A549 treated with RU486 at 1 μM for 4 hours (cell line): Measurements from ENCODE around the gene BORCS6. TPM values are rescaled to one million over a fixed set of nuclear protein-coding genes. Genes with fewer than 3 reads are reported as not detected.

Source experiments
- total RNA-seq: library from RNA; stranded (reverse); fragments of 200-300 nt; extraction: Qiagen RNA extraction; gene quantifications from 5 replicates; pipeline ENCODE4 v1.2.3, GENCODE V29; 2022; ENCODE audit warnings: low read depth

The BORCS6 gene
- 5.3 to 8.3 TPM (median 7.3 TPM) in 5 replicates for total RNA-seq

GRCh38 chr17:8189711-8190477 lies at the start of gene BORCS6:
BORCS6 (minus strand) TSS chr17:8190180; CDS start chr17:8190140, 40 bp downstream.

DNA sequence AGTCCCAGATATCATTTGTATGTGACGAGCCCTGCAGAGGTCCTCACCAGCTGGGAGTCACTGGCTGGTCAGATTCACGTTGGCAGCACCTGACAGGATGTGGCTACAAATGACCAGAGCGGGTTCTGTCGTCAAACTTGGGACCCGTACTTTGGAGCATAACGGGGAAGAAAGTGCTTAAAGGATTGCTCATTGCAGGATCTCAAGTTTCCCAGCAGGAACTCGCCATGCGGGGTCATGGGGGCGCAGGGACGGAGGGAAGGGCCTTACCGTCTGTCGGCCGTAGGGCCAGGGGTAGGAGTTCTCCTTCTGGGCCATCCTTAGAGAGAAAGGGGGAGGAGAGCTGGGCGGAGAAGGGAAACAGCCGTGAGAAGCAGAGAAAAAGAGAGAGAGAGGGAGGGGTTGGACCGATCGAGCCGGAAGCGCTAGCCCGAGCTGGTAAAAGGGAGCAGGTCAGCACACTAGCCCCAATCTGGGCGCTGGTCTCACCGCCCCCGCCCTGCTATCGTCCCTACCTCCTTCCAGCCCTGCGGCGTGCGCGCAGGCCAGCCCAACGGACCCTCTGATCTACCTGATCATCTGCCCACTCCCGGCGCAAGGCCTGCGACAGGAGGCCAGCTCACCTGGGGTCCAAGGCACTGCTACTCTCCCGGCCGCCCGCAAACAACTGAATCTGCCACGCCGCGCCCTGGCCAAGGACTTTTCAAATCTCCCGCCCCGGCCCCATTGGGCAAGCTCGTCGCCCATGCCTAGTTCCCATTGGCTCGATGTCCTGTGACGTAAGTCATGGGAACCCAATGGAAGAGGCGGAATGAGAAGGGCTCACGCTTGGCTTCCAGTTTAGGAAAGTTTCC lies 20.2 kb upstream of the BORCS6 start, which contains the start of gene AURKB:
Gene AURKB (minus strand): TSS at position 669 of the 854 bp plus-strand sequence. CDS start 351 bp downstream, at position 318.

DNA sequence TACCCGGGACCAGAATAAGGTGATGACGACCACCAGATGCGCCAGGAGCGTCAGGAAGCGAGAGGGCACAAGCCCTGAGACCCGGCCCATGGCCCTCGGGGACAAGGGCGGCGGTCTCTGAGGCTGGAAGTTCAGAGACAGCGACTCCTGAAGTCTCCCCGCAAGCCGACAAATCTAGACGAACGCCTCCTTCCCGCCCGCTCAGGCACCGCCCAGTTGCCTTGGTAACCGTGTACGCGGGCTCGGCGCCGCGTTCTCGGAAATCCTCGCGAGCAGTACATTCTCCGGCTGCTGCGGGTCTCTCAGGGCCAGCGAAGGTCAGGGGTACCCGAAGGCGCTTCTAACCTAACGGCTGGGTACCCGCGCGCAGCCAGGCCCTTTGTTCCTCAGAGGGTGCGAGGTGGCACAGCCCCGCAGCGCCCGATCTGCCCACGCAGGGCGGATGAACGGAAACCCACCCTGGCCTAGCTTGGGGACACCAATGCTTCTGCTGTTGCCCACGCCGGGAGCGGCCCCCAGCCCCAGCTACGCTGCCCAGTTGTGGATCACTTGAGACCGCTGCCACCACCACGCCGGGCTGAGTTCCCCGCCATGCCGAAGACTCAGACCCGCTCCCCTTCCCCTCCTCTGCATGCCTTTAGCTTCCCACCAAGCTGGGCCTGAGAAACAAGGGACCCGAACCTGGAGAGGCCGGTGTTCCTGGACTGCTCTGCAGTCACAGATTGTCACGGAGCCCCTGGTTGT lies 13.6 kb downstream of the BORCS6 start, which contains the start of gene TMEM107:
Gene TMEM107 (minus strand): TSS at position 184 of the 744 bp plus-strand sequence. CDS start 94 bp downstream, at position 90.

GRCh38 chr17:8162233-8162996 lies 27.6 kb downstream of the BORCS6 start, which contains the start of gene VAMP2:
VAMP2 (minus strand) TSS chr17:8162948; CDS start chr17:8162879, 69 bp downstream.

DNA sequence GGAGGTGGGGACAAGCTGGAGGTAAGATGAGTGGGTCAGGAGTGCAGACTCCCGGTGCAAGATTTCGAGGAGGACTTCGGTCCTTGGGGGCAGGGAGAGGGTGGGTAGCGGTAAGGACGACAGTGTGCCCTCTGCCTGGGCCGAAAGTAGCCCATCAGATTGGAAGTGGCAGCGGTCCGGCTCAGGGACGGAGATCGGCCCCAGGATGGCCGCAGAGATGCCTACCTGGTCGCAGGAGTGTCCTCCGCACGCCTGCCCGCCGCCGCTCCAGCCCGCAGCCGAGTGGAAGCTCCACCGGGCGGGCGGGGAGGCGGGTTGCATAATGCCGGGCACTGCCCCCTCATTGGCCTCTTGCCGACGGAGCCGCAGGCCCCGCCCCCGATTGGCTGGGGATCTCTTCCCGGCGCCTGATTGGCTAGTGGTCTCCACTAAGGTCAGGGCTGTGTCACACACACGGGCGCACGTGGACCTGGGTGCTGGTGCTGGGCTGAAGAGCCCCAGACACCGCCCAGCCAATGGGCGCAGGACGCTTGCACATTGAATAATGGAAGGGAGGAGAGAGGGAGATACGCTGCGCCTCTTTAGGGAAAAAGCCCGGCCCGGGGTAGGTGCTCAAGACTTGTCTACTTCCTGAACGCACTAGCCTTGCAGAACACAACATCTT lies 37.7 kb downstream of the BORCS6 start, which contains the start of gene PER1:
Gene PER1 (minus strand): TSS at position 293 of the 664 bp plus-strand sequence. CDS start 1,698 bp downstream, outside the sequence.

Other genes starting within 250 kb of the BORCS6 start
- 0.29 to 0.33 TPM in 2 of 5 replicates, not detected in the others for gene GUCY2D, start 187.6 kb downstream of the BORCS6 start, total RNA-seq
- not detected in 5 replicates for gene ALOX15B, start 151.1 kb downstream of the BORCS6 start, total RNA-seq
- 0.61 to 1.6 TPM (median 1.4 TPM) in 5 replicates for gene ALOX12B, start 102.5 kb downstream of the BORCS6 start, total RNA-seq
- 5.7 to 11.5 TPM (median 6.9 TPM) in 5 replicates for gene ALOXE3, start 71.7 kb downstream of the BORCS6 start, total RNA-seq
- gene HES7, start 66.1 kb downstream of the BORCS6 start, total RNA-seq = 0.40 to 3.1 TPM (median 2.0 TPM) in 5 replicates
- gene PER1, start 37.8 kb downstream of the BORCS6 start, total RNA-seq = 5.5 to 9.6 TPM (median 6.7 TPM) in 5 replicates
- 22.8 to 29.5 TPM (median 26.4 TPM) in 5 replicates for gene VAMP2, start 27.2 kb downstream of the BORCS6 start, total RNA-seq
- gene TMEM107, start 13.8 kb downstream of the BORCS6 start, total RNA-seq = 16.0 to 20.8 TPM (median 19.5 TPM) in 5 replicates
- gene AURKB, start 20.4 kb upstream of the BORCS6 start, total RNA-seq = 146 to 164 TPM (median 159 TPM) in 5 replicates
- gene CTC1, start 57.9 kb upstream of the BORCS6 start, total RNA-seq = 12.0 to 14.1 TPM (median 13.0 TPM) in 5 replicates
- 40.7 to 51.3 TPM (median 49.7 TPM) in 5 replicates for gene PFAS, start 59.1 kb upstream of the BORCS6 start, total RNA-seq
- gene RANGRF, start 98.5 kb upstream of the BORCS6 start, total RNA-seq = 38.0 to 54.1 TPM (median 47.9 TPM) in 5 replicates
- gene SLC25A35, start 105.2 kb upstream of the BORCS6 start, total RNA-seq = 4.9 to 10.5 TPM (median 8.0 TPM) in 5 replicates
- gene ARHGEF15, start 120.1 kb upstream of the BORCS6 start, total RNA-seq = not detected in 5 replicates
- not detected in 5 replicates for gene ODF4, start 149.7 kb upstream of the BORCS6 start, total RNA-seq
- gene RPL26, start 193.0 kb upstream of the BORCS6 start, total RNA-seq = 3,512 to 4,835 TPM (median 4,194 TPM) in 5 replicates
- gene RNF222, start 207.6 kb upstream of the BORCS6 start, total RNA-seq = not detected in 5 replicates
- 51.7 to 67.7 TPM (median 59.2 TPM) in 5 replicates for gene NDEL1, start 245.7 kb upstream of the BORCS6 start, total RNA-seq